Thymus (tissue), 11 donors: ENCODE measurements around the gene CNNM2. TPM values are rescaled to one million over a fixed set of nuclear protein-coding genes. Genes with fewer than 3 reads are reported as not detected.
A peak's percentile ranks its signal among the peaks of the same experiment; 100 is the strongest.

ENCODE experiments used
- DNase-seq, 9 donors: peaks; one replicate each; pipeline ENCODE4 v3.0.0-alpha.2; 2013; ENCODE audit warnings: low spot score in 9 of 9, low read depth in 6 of 9, missing footprints in 1 of 9
- H3K27ac ChIP-seq, 2 donors: one replicate each; pipeline ENCODE4 v1.5.1; 2013; ENCODE audit warnings: control low read depth in 1 of 2, low read depth in 1 of 2, low read length in 1 of 2, mild to moderate bottlenecking in 1 of 2, moderate library complexity in 1 of 2
- H3K27me3 ChIP-seq, 2 donors: one replicate each; pipeline ENCODE4 v1.5.1; 2013; ENCODE audit warnings: low read length in 1 of 2; ENCODE audit not compliant: control insufficient read depth in 2 of 2, insufficient read depth in 1 of 2
- H3K36me3 ChIP-seq, 2 donors: one replicate each; pipeline ENCODE4 v1.5.1; 2013; ENCODE audit warnings: low read length in 1 of 2, mild to moderate bottlenecking in 1 of 2, moderate library complexity in 1 of 2; ENCODE audit not compliant: control insufficient read depth in 2 of 2, insufficient read depth in 2 of 2
- H3K4me1 ChIP-seq, 2 donors: one replicate each; pipeline ENCODE4 v1.5.1; 2013; ENCODE audit warnings: low read length in 2 of 2; ENCODE audit not compliant: control insufficient read depth in 2 of 2, insufficient read depth in 2 of 2
- H3K4me3 ChIP-seq, 2 donors: one replicate each; pipeline ENCODE4 v1.5.1; 2013; ENCODE audit warnings: low read length in 2 of 2, control low read depth in 1 of 2, mild to moderate bottlenecking in 1 of 2
- H3K9me3 ChIP-seq, 2 donors: one replicate each; pipeline ENCODE4 v1.5.1; 2013; ENCODE audit warnings: low read length in 1 of 2, mild to moderate bottlenecking in 1 of 2; ENCODE audit not compliant: control insufficient read depth in 2 of 2, insufficient read depth in 1 of 2
- WGBS: extraction: QIAGEN DNeasy Blood & Tissue Kit; methylation state at CpG from one replicate; pipeline ENCODE4 v1.1.7; 2013; 5-methylcytosine and 5-hydroxymethylcytosine counted together
- polyA plus RNA-seq: library from polyadenylated mRNA; stranded (reverse); fragments of 200-250 nt; gene quantifications from one replicate; pipeline ENCODE4 v1.2.3, GENCODE V29; 2013
- total RNA-seq: library from RNA; stranded (reverse); fragments of 120-200 nt; gene quantifications from one replicate; pipeline ENCODE4 v1.2.4, GENCODE V29; 2013
- donor health status: healthy.

CNNM2 gene
- total and polyA plus RNA-seq, 2 donors = 1.5 to 2.1 TPM

GRCh38 chr10:102888048-102888447 lies 30.0 kb upstream of the CNNM2 start:
- Histone ChIP-seq H3K36me3 (no peaks in the 10 kb centered on the region), H3K4me1 (no peaks in the 10 kb centered on the region), H3K9me3 (no peaks in the 10 kb centered on the region), H3K27ac (no peak overlapping the region), H3K27me3 (no peaks in the 10 kb centered on the region), H3K4me3 (no peak overlapping the region)
- WGBS = 98% methylated on average over 1 of the region's 1 CpG
- no peak for DNase-seq

GRCh38 chr10:102894466-102895213 lies 23.5 kb upstream of the CNNM2 start:
- no peaks in the 10 kb centered on the region for H3K27me3 ChIP-seq
- H3K4me3 ChIP-seq = no peak overlapping the region
- no peak overlapping the region for H3K27ac ChIP-seq
- no peaks in the 10 kb centered on the region for H3K4me1 ChIP-seq
- peaks cover 0 to 3% of the 10 kb centered on the region in 2 donors for H3K36me3 ChIP-seq
- 98% methylated on average over 4 of the region's 4 CpGs for WGBS
- H3K9me3 ChIP-seq = no peaks in the 10 kb centered on the region
- no peak for DNase-seq

- Histone ChIP-seq H3K27me3 (no peaks in the 10 kb centered on the region), H3K4me1 (no peaks in the 10 kb centered on the region), H3K36me3 (no peaks in the 10 kb centered on the region), H3K4me3 (no peak overlapping the region), H3K27ac (no peak overlapping the region), H3K9me3 (no peaks in the 10 kb centered on the region)
- DNase-seq = no peak
- 61% methylated on average over 3 of the region's 3 CpGs for WGBS
Observed at GRCh38 chr10:102900006-102900405, 18.1 kb upstream of the CNNM2 start.

- H3K36me3 ChIP-seq = no peaks in the 10 kb centered on the region
Observed at GRCh38 chr10:102904346-102904745, 13.7 kb upstream of the CNNM2 start.

GRCh38 chr10:102906507-102906906 lies 11.6 kb upstream of the CNNM2 start:
- Histone ChIP-seq H3K36me3 (no peaks in the 10 kb centered on the region), H3K27me3 (no peaks in the 10 kb centered on the region), H3K4me3 (no peak overlapping the region), H3K27ac (no peak overlapping the region), H3K9me3 (no peaks in the 10 kb centered on the region), H3K4me1 (no peaks in the 10 kb centered on the region)
- no peak for DNase-seq
- WGBS = 96% methylated on average over 4 of the region's 4 CpGs

More at GRCh38 chr10:102904346-102904745, 13.7 kb upstream of the CNNM2 start:
- Histone ChIP-seq H3K27me3 (no peaks in the 10 kb centered on the region), H3K9me3 (no peaks in the 10 kb centered on the region), H3K4me3 (no peak overlapping the region), H3K4me1 (no peaks in the 10 kb centered on the region), H3K27ac (no peak overlapping the region)
- DNase-seq = no peak

- 26% methylated on average over 1 of the region's 1 CpG for WGBS
- no peaks in the 10 kb centered on the region for H3K36me3 ChIP-seq
- no peak overlapping the region for H3K27ac ChIP-seq
- no peak overlapping the region for H3K4me3 ChIP-seq
- peak in 2 of 9 donors; percentile 21 to 44 for DNase-seq
- peaks cover 3 to 16% of the 10 kb centered on the region in 2 donors for H3K27me3 ChIP-seq
- H3K9me3 ChIP-seq = no peaks in the 10 kb centered on the region
- peaks cover 6 to 17% of the 10 kb centered on the region in 2 donors for H3K4me1 ChIP-seq
Observed at GRCh38 chr10:102914781-102915180, 3.3 kb upstream of the CNNM2 start.

GRCh38 chr10:102916173-102916572 lies 1.9 kb upstream of the CNNM2 start:
- peaks cover 17 to 22% of the 10 kb centered on the region in 2 donors for H3K4me1 ChIP-seq
- no peak overlapping the region for H3K4me3 ChIP-seq
- H3K27ac ChIP-seq = no peak overlapping the region
- no peaks in the 10 kb centered on the region for H3K9me3 ChIP-seq
- H3K27me3 ChIP-seq = peaks cover 3 to 20% of the 10 kb centered on the region in 2 donors
- no peak for DNase-seq
- WGBS = 93% methylated on average over 7 of the region's 7 CpGs
- H3K36me3 ChIP-seq = no peaks in the 10 kb centered on the region

GRCh38 chr10:102917314-102917961 lies 656 bp upstream of the CNNM2 start:
- H3K27me3 ChIP-seq = peaks cover 3 to 20% of the 10 kb centered on the region in 2 donors
- DNase-seq = peak in 7 of 9 donors; percentile 31 to 85 (median 71)
- H3K4me1 ChIP-seq = peaks cover 17 to 22% of the 10 kb centered on the region in 2 donors
- H3K36me3 ChIP-seq = no peaks in the 10 kb centered on the region
- peak overlapping the region; percentile 58 to 65 for H3K4me3 ChIP-seq
- H3K9me3 ChIP-seq = no peaks in the 10 kb centered on the region
- peak overlapping the region; percentile 89 to 92 for H3K27ac ChIP-seq
- under 1% methylated on average over 45 of the region's 45 CpGs for WGBS

- H3K27ac ChIP-seq = no peak overlapping the region
- DNase-seq = peak in 3 of 9 donors; percentile 27 to 61 (median 30)
Observed at GRCh38 chr10:102918817-102919245, 737 bp downstream of the CNNM2 start.

More at GRCh38 chr10:102918817-102919245, 737 bp downstream of the CNNM2 start:
- Histone ChIP-seq H3K9me3 (no peaks in the 10 kb centered on the region), H3K36me3 (no peaks in the 10 kb centered on the region), H3K4me1 (peaks cover 17 to 22% of the 10 kb centered on the region in 2 donors), H3K27me3 (peaks cover 3 to 20% of the 10 kb centered on the region in 2 donors), H3K4me3 (peak overlapping the region; percentile 65 to 83)
- WGBS = under 1% methylated on average over 49 of the region's 49 CpGs
